Spinal cord (tissue), 10 donors: ENCODE results near the gene PARD3B. TPM values are rescaled to one million over a fixed set of nuclear protein-coding genes. Genes with fewer than 3 reads are reported as not detected.

Source experiments
- DNase-seq, 6 donors: peaks; one replicate each; pipeline versions ENCODE4 v3.0.0 to v3.0.0-alpha.2; 2013 to 2015; ENCODE audit warnings: low spot score in 6 of 6, low read depth in 4 of 6
- H3K27ac ChIP-seq: one replicate; pipeline ENCODE4 v1.5.1; 2013; ENCODE audit warnings: low read depth, low read length, control low read depth
- H3K27me3 ChIP-seq: one replicate; pipeline ENCODE4 v1.6.1; 2013; ENCODE audit warnings: low read length; ENCODE audit not compliant: control insufficient read depth, insufficient read depth
- H3K36me3 ChIP-seq: one replicate; pipeline ENCODE4 v1.6.1; 2013; ENCODE audit warnings: low read length; ENCODE audit not compliant: control insufficient read depth, insufficient read depth
- H3K4me1 ChIP-seq: one replicate; pipeline ENCODE4 v1.6.1; 2013; ENCODE audit warnings: low read length; ENCODE audit not compliant: control insufficient read depth, insufficient read depth
- H3K4me3 ChIP-seq: one replicate; pipeline ENCODE4 v1.5.1; 2013; ENCODE audit warnings: low read depth, low read length, control low read depth
- H3K9me3 ChIP-seq: one replicate; pipeline ENCODE4 v1.6.1; 2013; ENCODE audit warnings: low read length; ENCODE audit not compliant: control insufficient read depth, insufficient read depth
- WGBS: methylation state at CpG from one replicate; pipeline ENCODE4 v1.1.5; 2013; ENCODE audit warnings: missing lambda C conversion rate; ENCODE audit not compliant: insufficient coverage; 5-methylcytosine and 5-hydroxymethylcytosine counted together
- polyA plus RNA-seq, 2 donors: library from polyadenylated mRNA; unstranded; fragments of 120-200 nt; gene quantifications; one replicate each; pipeline ENCODE4 v1.2.1, GENCODE V29; 2013; ENCODE audit not compliant: insufficient read length in 2 of 2
- total RNA-seq, 2 donors: library from RNA; depleted of rRNA in 1 of 2; stranded (reverse); fragments of 120-200 nt in 1 of 2; fragments of >200 nt in 1 of 2; gene quantifications; one replicate each; pipeline versions ENCODE4 v1.2.3 to v1.2.4, GENCODE V29; 2013 to 2014
- donor health status: healthy.

PARD3B gene
- total and polyA plus RNA-seq, 4 donors = 10.8 to 34.6 (median 22.1) TPM

GRCh38 chr2:205058409-205058808 is 513.1 kb downstream of the PARD3B start:
- Histone ChIP-seq H3K4me1 (no peaks in the 10 kb centered on the region), H3K27ac (no peak overlapping the region), H3K9me3 (peaks cover 2% of the 10 kb centered on the region), H3K4me3 (no peak overlapping the region), H3K27me3 (no peaks in the 10 kb centered on the region), H3K36me3 (no peaks in the 10 kb centered on the region)
- 100% methylated on average over 1 of the region's 2 CpGs for WGBS
- DNase-seq = no peak

- Histone ChIP-seq H3K27ac (no peak overlapping the region), H3K4me3 (no peak overlapping the region), H3K9me3 (peaks cover 2% of the 10 kb centered on the region), H3K36me3 (no peaks in the 10 kb centered on the region), H3K4me1 (no peaks in the 10 kb centered on the region), H3K27me3 (no peaks in the 10 kb centered on the region)
- no CpG with 5 or more reads among the region's 2 CpGs for WGBS
- no peak for DNase-seq
Observed at GRCh38 chr2:205060269-205060668, 515.0 kb downstream of the PARD3B start.

- no peak for DNase-seq
- H3K27ac ChIP-seq = no peak overlapping the region
- no peaks in the 10 kb centered on the region for H3K27me3 ChIP-seq
- 100% methylated on average over 2 of the region's 5 CpGs for WGBS
- no peaks in the 10 kb centered on the region for H3K9me3 ChIP-seq
- no peak overlapping the region for H3K4me3 ChIP-seq
- H3K4me1 ChIP-seq = no peaks in the 10 kb centered on the region
- H3K36me3 ChIP-seq = no peaks in the 10 kb centered on the region
Observed at GRCh38 chr2:205066081-205066480, 520.8 kb downstream of the PARD3B start.

GRCh38 chr2:205069928-205070327 is 524.7 kb downstream of the PARD3B start:
- no peaks in the 10 kb centered on the region for H3K4me1 ChIP-seq
- H3K27ac ChIP-seq = no peak overlapping the region
- no peaks in the 10 kb centered on the region for H3K27me3 ChIP-seq
- H3K9me3 ChIP-seq = no peaks in the 10 kb centered on the region
- no CpG with 5 or more reads among the region's 1 CpG for WGBS
- DNase-seq = no peak
- H3K4me3 ChIP-seq = no peak overlapping the region
- no peaks in the 10 kb centered on the region for H3K36me3 ChIP-seq

GRCh38 chr2:205070889-205071288 is 525.6 kb downstream of the PARD3B start:
- H3K4me3 ChIP-seq = no peak overlapping the region
- no peak for DNase-seq
- no peaks in the 10 kb centered on the region for H3K27me3 ChIP-seq
- H3K36me3 ChIP-seq = no peaks in the 10 kb centered on the region
- H3K9me3 ChIP-seq = no peaks in the 10 kb centered on the region
- H3K27ac ChIP-seq = no peak overlapping the region
- no peaks in the 10 kb centered on the region for H3K4me1 ChIP-seq
- no CpG with 5 or more reads among the region's 1 CpG for WGBS

- Histone ChIP-seq H3K27me3 (no peaks in the 10 kb centered on the region), H3K36me3 (no peaks in the 10 kb centered on the region), H3K4me3 (no peak overlapping the region), H3K27ac (no peak overlapping the region), H3K4me1 (no peaks in the 10 kb centered on the region), H3K9me3 (no peaks in the 10 kb centered on the region)
- DNase-seq = no peak
- no CpG with 5 or more reads among the region's 2 CpGs for WGBS
Observed at GRCh38 chr2:205073433-205074020, 528.3 kb downstream of the PARD3B start.

- Histone ChIP-seq H3K36me3 (no peaks in the 10 kb centered on the region), H3K27ac (no peak overlapping the region), H3K4me3 (no peak overlapping the region), H3K4me1 (no peaks in the 10 kb centered on the region), H3K27me3 (no peaks in the 10 kb centered on the region), H3K9me3 (no peaks in the 10 kb centered on the region)
- 100% methylated on average over 2 of the region's 3 CpGs for WGBS
- no peak for DNase-seq
Observed at GRCh38 chr2:205076405-205076804, 531.1 kb downstream of the PARD3B start.

GRCh38 chr2:205077159-205077558 is 531.9 kb downstream of the PARD3B start:
- no CpG with 5 or more reads among the region's 3 CpGs for WGBS
- Histone ChIP-seq H3K27ac (no peak overlapping the region), H3K4me3 (no peak overlapping the region), H3K36me3 (no peaks in the 10 kb centered on the region), H3K4me1 (no peaks in the 10 kb centered on the region), H3K9me3 (no peaks in the 10 kb centered on the region), H3K27me3 (no peaks in the 10 kb centered on the region)
- DNase-seq = no peak

- Histone ChIP-seq H3K27ac (no peak overlapping the region), H3K4me1 (no peaks in the 10 kb centered on the region)
Observed at GRCh38 chr2:205078762-205079161, 533.5 kb downstream of the PARD3B start.

GRCh38 chr2:205079173-205079572 is 533.9 kb downstream of the PARD3B start:
- Histone ChIP-seq H3K4me3 (no peak overlapping the region), H3K27ac (no peak overlapping the region), H3K27me3 (no peaks in the 10 kb centered on the region), H3K36me3 (no peaks in the 10 kb centered on the region), H3K4me1 (no peaks in the 10 kb centered on the region), H3K9me3 (no peaks in the 10 kb centered on the region)
- DNase-seq = no peak
- WGBS = 100% methylated on average over 1 of the region's 3 CpGs

More at GRCh38 chr2:205078762-205079161, 533.5 kb downstream of the PARD3B start:
- Histone ChIP-seq H3K4me3 (no peak overlapping the region), H3K27me3 (no peaks in the 10 kb centered on the region), H3K9me3 (no peaks in the 10 kb centered on the region), H3K36me3 (no peaks in the 10 kb centered on the region)
- WGBS = 83% methylated on average over 4 of the region's 6 CpGs
- DNase-seq = no peak
